HG03439 (cell line): ENCODE measurements around the gene TRERF1.
"Not testable (repeated sequence)": the region's sequence is repeated elsewhere in the genome, so short reads cannot be mapped to it uniquely, and the experiment has no call there.

Source experiments
- ATAC-seq: cut with Tn5 transposase; IDR thresholded peaks from one replicate; pipeline ENCODE4 v1.9.1; 2021; ENCODE audit warnings: mild to moderate bottlenecking, moderate library complexity; ENCODE audit not compliant: unreplicated experiment

TRERF1 gene

GRCh38 chr6:42203183-42203582, 248.5 kb downstream of the TRERF1 start:
- ATAC-seq = no peak

- not testable (repeated sequence) for ATAC-seq
These were observed 249.4 kb downstream of the TRERF1 start for GRCh38 chr6:42202131-42202915.

- no peak for ATAC-seq
These were observed 250.3 kb downstream of the TRERF1 start for GRCh38 chr6:42201382-42201781.

DNA sequence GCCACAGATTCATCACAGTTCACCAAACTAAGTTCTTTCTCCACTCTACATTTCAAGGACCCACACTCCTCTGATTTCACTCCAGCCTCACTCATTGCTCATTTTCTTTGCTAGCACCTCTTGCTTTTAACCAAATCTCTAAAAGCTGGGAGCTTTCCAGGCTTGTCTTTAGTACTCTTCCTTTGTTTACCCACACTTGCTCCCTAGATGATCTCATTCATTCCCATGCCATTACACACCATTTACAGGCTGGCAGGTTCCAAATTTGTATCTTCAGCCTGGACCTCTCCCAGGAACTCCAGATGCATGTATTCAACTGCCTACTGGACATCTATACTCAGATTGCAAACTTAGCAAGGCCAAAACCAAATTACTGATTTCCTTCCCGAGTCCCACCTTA, 251.7 kb downstream of the TRERF1 start:
- ATAC-seq = no peak

GRCh38 chr6:42199106-42199981, 252.4 kb downstream of the TRERF1 start:
- no peak for ATAC-seq

GRCh38 chr6:42197555-42198362, 254.0 kb downstream of the TRERF1 start:
- no peak for ATAC-seq

GRCh38 chr6:42195415-42195814, 256.3 kb downstream of the TRERF1 start:
- no peak for ATAC-seq

GRCh38 chr6:42194056-42194455, 257.7 kb downstream of the TRERF1 start:
- no peak for ATAC-seq

GRCh38 chr6:42193491-42193894, 258.2 kb downstream of the TRERF1 start:
- ATAC-seq = no peak

DNA sequence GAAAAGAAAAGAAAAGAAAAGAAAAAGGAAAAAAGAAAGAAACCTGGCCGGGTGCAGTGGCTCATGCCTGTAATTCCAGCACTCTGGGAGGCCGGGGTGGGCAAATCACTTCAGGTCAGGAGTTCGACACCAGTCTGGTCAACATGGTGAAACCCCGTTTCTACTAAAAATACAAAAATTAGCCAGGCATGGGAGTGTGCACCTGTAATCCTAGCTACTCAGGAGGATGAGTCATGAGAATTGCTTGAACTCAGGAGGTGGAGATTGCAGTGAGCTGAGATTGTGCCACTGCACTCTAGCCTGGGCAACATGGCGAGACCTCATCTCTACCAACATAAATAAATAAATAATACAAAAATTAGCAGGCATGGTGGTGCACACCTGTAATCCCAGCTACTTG, 259.3 kb downstream of the TRERF1 start:
- not testable (repeated sequence) for ATAC-seq

GRCh38 chr6:42190554-42191183, 261.1 kb downstream of the TRERF1 start:
- no peak for ATAC-seq

DNA sequence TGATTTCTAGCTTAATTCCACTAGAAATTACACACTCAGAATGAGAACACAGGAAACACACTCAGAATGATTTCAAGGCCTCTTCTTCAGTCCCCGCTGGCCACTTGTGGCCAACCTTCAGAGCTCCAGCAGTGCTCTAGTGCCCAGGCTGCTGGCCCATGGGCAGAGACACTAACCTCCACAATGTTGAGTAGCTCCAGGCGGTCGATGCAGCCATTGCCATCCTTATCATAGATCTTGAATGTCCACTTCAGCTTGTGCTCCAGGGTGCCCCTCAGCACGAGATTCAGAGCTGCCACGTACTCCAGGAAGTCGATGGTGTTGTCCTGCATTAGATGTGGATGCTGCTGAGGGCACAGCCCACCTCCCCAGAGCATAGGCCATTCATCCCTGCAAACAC, 263.3 kb downstream of the TRERF1 start:
- ATAC-seq = no peak

DNA sequence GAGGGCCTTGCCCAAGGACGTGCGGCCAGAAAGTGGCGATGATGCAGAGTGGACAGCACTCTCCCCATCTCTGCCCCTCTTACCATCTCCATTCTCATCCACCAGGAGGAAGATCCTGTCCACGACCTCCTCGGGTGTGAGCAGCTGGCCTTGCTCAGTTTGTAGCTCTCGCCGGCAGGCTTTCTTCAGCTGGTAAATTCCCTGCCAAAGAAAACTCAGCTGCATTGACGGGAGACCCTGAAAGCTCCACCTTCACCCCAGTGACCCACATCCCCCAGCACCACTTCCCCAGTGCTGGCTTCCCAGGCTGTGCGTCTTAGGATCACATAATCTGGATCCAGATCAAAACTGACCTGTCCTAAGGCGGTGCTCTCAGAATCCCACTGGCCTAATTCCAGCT, 266.1 kb downstream of the TRERF1 start:
- ATAC-seq = no peak

- no peak for ATAC-seq
These were observed 267.3 kb downstream of the TRERF1 start for GRCh38 chr6:42184475-42184874.

DNA sequence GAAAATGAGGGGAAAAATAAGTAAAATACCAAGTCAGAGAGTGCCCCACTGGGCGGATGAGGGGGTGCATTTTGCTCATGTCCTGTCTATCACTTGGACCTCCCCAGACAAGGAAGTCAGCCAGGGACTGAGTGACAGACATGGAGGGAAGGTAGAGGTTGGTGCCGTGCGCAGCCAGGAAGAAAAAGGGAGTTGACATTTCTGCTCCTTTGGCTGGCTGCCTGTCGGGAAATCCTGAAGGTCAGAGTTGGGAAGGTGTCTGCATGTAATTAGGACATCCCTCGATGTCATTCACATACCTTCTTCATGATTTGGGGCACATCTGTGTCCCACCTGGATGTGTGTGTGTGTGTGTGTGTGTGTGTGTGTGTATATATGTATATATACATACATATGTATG, 269.6 kb downstream of the TRERF1 start:
- no peak for ATAC-seq

- ATAC-seq = no peak
These were observed 271.8 kb downstream of the TRERF1 start for GRCh38 chr6:42179945-42180313.

DNA sequence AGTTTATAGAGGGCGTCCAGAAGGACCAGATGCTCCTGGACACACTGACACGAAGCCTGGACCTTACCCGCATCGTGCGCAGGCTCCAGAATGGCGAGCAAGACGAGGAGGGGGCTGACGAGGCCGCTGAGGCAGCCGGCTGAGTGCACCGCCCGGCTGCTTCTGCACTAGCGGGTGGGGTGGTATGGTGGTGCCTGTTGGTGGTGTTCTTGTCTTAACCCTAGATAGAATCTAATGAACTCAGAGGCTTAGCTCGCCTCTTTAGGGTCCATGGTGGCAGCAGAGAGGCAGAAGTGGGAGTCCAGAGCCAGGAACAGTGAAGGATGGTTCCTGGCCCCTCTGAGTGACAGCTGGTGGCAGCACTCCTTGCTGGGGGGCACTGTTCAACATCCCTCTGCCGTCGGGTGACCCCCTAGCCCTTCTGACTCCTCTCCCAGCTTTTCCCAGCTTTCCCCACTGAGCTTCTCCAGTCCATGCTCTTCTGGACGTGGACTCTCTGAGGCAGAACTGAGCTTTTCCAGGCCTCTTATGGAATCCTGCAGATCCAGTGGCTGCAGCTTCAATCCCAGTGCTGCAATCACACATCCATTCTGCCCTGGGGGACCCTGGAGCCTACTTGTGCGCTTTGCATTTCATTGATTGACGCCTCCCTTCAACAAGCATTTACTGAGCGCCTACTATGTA, 272.3 kb downstream of the TRERF1 start:
- ATAC-seq = no peak

DNA sequence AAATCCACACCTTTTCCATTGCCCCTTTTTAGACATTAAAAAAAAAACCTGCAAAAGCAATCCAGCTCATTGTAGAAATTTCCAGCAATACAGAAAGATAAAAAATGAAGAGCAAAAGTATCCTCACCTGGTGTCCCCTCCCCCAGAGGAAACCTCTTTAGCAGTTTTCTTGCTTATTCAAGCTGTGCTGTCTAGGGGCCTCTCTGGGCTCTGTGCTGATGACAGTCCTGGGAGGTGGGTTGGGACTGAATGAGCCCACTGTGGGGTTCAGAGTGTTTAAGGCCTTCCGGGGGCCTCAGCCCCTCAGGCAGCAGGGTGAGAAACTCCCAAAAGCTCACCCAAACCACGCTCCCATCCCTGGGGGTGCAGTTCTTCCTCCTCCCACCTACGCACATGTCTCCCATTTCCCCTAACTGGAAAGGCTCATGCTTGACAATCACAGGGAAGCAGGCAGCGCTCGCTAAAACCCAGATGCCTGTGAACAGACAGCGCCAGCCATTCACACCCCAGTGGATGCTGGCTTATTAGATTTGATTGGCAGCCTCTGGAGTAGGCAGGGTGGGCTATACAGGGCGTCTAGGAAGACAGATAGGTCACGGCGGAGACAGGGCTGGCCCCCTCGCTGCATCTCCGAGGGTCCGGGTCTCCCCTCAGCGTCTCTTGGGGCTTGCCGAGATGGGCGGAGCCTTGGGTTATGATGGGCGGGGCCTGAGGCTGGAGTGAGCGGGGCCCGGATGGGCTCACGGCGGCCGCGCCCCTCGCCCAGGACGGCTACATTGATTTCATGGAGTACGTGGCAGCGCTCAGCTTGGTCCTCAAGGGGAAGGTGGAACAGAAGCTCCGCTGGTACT, 274.0 kb downstream of the TRERF1 start:
- no peak for ATAC-seq

GRCh38 chr6:42176981-42177380, 274.7 kb downstream of the TRERF1 start:
- no peak for ATAC-seq
